Embryonic facial prominence (tissue), 1 donor: ENCODE measurements around the gene NRDC.
"Not testable (repeated sequence)": the region's sequence is repeated elsewhere in the genome, so short reads cannot be mapped to it uniquely, and the experiment has no call there.

ENCODE experiments used
- DNase-seq: peaks from one replicate; pipeline ENCODE4 v3.0.0-alpha.2; 2016; ENCODE audit errors: extremely low spot score

Gene NRDC

GRCh38 chr1:51878616-51879336, at the start of gene NRDC:
TSS of gene NRDC (minus strand) at chr1:51878727. CDS start at chr1:51878615, 112 bp downstream.
- DNase-seq: peak; percentile 100

- no peak for DNase-seq
These were observed 48.5 kb upstream of the NRDC start for GRCh38 chr1:51927029-51927428.

GRCh38 chr1:51926171-51926812, 47.8 kb upstream of the NRDC start:
- DNase-seq: no peak

GRCh38 chr1:51924455-51924854, 45.9 kb upstream of the NRDC start:
- no peak for DNase-seq

- DNase-seq: no peak
These were observed 43.5 kb upstream of the NRDC start for GRCh38 chr1:51922040-51922439.

- no peak for DNase-seq
These were observed 41.6 kb upstream of the NRDC start for GRCh38 chr1:51920130-51920529.

- no peak for DNase-seq
These were observed 41.2 kb upstream of the NRDC start for GRCh38 chr1:51919684-51920083.

- DNase-seq: no peak
These were observed 38.3 kb upstream of the NRDC start for GRCh38 chr1:51916587-51917405.

- no peak for DNase-seq
These were observed 37.4 kb upstream of the NRDC start for GRCh38 chr1:51915951-51916350.

- DNase-seq: no peak
These were observed 34.4 kb upstream of the NRDC start for GRCh38 chr1:51912881-51913280.

GRCh38 chr1:51910221-51911000, 31.9 kb upstream of the NRDC start:
- DNase-seq: no peak

- DNase-seq: no peak
These were observed 30.0 kb upstream of the NRDC start for GRCh38 chr1:51908499-51908898.

GRCh38 chr1:51907079-51907702, 28.7 kb upstream of the NRDC start:
- DNase-seq: no peak

GRCh38 chr1:51906306-51907078, 28.0 kb upstream of the NRDC start:
- no peak for DNase-seq

- DNase-seq: no peak
These were observed 23.9 kb upstream of the NRDC start for GRCh38 chr1:51902456-51902855.

GRCh38 chr1:51901151-51901550, 22.6 kb upstream of the NRDC start:
- DNase-seq: no peak

- DNase-seq: no peak
These were observed 20.5 kb upstream of the NRDC start for GRCh38 chr1:51899022-51899421.

- no peak for DNase-seq
These were observed 19.7 kb upstream of the NRDC start for GRCh38 chr1:51898090-51898734.

GRCh38 chr1:51897699-51898031, 19.1 kb upstream of the NRDC start:
- no peak for DNase-seq

- DNase-seq: not testable (repeated sequence)
These were observed 16.2 kb upstream of the NRDC start for GRCh38 chr1:51894748-51895147.
